Calu3 (cell line): ENCODE measurements around the gene RITA1. TPM values are rescaled to one million over a fixed set of nuclear protein-coding genes. Genes with fewer than 3 reads are reported as not detected.

Source experiments
- Bru-seq: library from RNA; stranded (reverse); fragments of 400-500 nt; gene quantifications from one replicate; lab custom pipeline; 2021; lab: Mats Ljungman, UMichigan
- BruChase-seq, 2 experiments: library from RNA; stranded (reverse); fragments of 400-500 nt; gene quantifications; one replicate each; lab custom pipeline; 2021; lab: Mats Ljungman, UMichigan
- BruUV-seq: library from RNA; stranded (reverse); fragments of 400-500 nt; replicated peaks from 2 replicates; lab custom pipeline; 2021; lab: Mats Ljungman, UMichigan
- CTCF ChIA-PET: fragments of 300-600 bp; sonication (Branson Sonifier 250); formaldehyde crosslinking; loops from one replicate; lab custom pipeline; 2022; ENCODE audit warnings: antibody characterized with exemption; lab: Charles Lee
- DNase-seq: peaks from one replicate; pipeline ENCODE4 v3.0.0; 2022
- H3K27ac Mint-ChIP-seq: one replicate; pipeline ENCODE4 v1.8.0; 2022; ENCODE audit warnings: mixed read lengths; ENCODE audit not compliant: unreplicated experiment
- H3K27me3 Mint-ChIP-seq: one replicate; pipeline ENCODE4 v1.8.0; 2022; ENCODE audit warnings: mixed read lengths; ENCODE audit not compliant: unreplicated experiment
- H3K36me3 Mint-ChIP-seq: one replicate; pipeline ENCODE4 v1.8.0; 2022; ENCODE audit warnings: mild to moderate bottlenecking, moderate library complexity, mixed read lengths; ENCODE audit not compliant: insufficient read depth, unreplicated experiment
- H3K4me1 Mint-ChIP-seq: one replicate; pipeline ENCODE4 v1.8.0; 2022; ENCODE audit warnings: mild to moderate bottlenecking, low read depth, mixed read lengths; ENCODE audit not compliant: unreplicated experiment
- H3K4me3 Mint-ChIP-seq: one replicate; pipeline ENCODE4 v1.8.0; 2022; ENCODE audit warnings: mild to moderate bottlenecking, low read depth, moderate library complexity, mixed read lengths; ENCODE audit not compliant: unreplicated experiment
- H3K9me3 Mint-ChIP-seq: one replicate; pipeline ENCODE4 v1.8.0; 2022; ENCODE audit warnings: low read depth, mixed read lengths; ENCODE audit not compliant: unreplicated experiment
- CTCF ChIP-seq: fragments of 200-600 bp; IDR thresholded peaks from one replicate; pipeline ENCODE4 v1.8.0; 2022; ENCODE audit warnings: antibody characterized with exemption; ENCODE audit not compliant: unreplicated experiment
- intact Hi-C: fragments of 100-400 bp; cut with micrococcal nuclease; formaldehyde crosslinking; loops from one replicate; pipeline ENCODE4 v1.10.0; 2022; ENCODE audit not compliant: unreplicated experiment
- long read RNA-seq: library from polyadenylated mRNA; stranded (forward); transcript quantifications from one replicate; pipeline ENCODE4 v2.0.0, GENCODE V29; 2022
- total RNA-seq: library from RNA; stranded (reverse); gene quantifications from 2 replicates; pipeline ENCODE4 v1.2.3, GENCODE V29; 2022

RITA1 gene
- total RNA-seq (27.4 and 28.4 TPM in 2 replicates), Bru-seq, nascent RNA (percentile 59 among the genes with signal in this experiment), BruChase-seq, experiment 1, labeled RNA remaining after a 6-hour chase (percentile 70 among the genes with signal in this experiment), BruChase-seq, experiment 2, labeled RNA remaining after a 2-hour chase (percentile 71 among the genes with signal in this experiment)
- long read RNA-seq, transcript RITA1-201 (4 exons, 2,053 nt): major isoform, 53 of 73 reads
- long read RNA-seq, transcript RITA1-202 (4 exons, 2,041 nt): minor isoform, 7 of 73 reads
- long read RNA-seq, partial matches to known transcripts: 7 of 73 reads
- long read RNA-seq, other reads (novel, unspliced or antisense): 2 of 73 reads

- Mint-ChIP-seq H3K27me3 (no peaks in the 10 kb centered on the region), H3K36me3 (peaks cover 68% of the 10 kb centered on the region), H3K4me1 (peaks cover 19% of the 10 kb centered on the region), H3K9me3 (no peaks in the 10 kb centered on the region), H3K27ac (peak within 1 kb of the TSS; percentile 95), H3K4me3 (peak within 1 kb of the TSS; percentile 99)
- CTCF ChIA-PET: interaction anchor here (0.5 to 1.1 kb wide), 5 partner anchors 12 to 227 kb away, joined by 3 to 7 read pairs (median 4); partner anchors contain the start of genes OAS2 and TPCN1
- intact Hi-C loops: no loop called here
- DNase-seq: peak; percentile 89
- TF ChIP-seq CTCF: no peak
- BruUV-seq: no TSS peak
These were observed at the start of gene RITA1, which contains the start of gene DDX54 for GRCh38 chr12:113185180-113186032. Gene RITA1 (plus strand): TSS chr12:113185721. CDS start chr12:113186747, 1,026 bp downstream. Gene DDX54 (minus strand): TSS chr12:113185478. CDS start chr12:113185451, 27 bp downstream.

GRCh38 chr12:113136128-113136989 lies 49.2 kb upstream of the RITA1 start:
- CTCF ChIA-PET: interaction anchor here (0.6 to 6.7 kb wide), 5 partner anchors 15 to 225 kb away, joined by 3 to 108 read pairs (median 3); partner anchors contain the start of gene CFAP73
- intact Hi-C loops: loop anchor here (2.0 kb wide), 1 partner anchor 38 kb away; no protein-coding TSS in a partner anchor
- peaks cover 46% of the 10 kb centered on the region for H3K36me3 Mint-ChIP-seq
- no peaks in the 10 kb centered on the region for H3K9me3 Mint-ChIP-seq
- no TSS peak for BruUV-seq
- peak; percentile 69 for DNase-seq
- H3K27me3 Mint-ChIP-seq: no peaks in the 10 kb centered on the region
- H3K4me3 Mint-ChIP-seq: peak overlapping the region; percentile 97
- peak overlapping the region; percentile 96 for H3K27ac Mint-ChIP-seq
- H3K4me1 Mint-ChIP-seq: peaks cover 47% of the 10 kb centered on the region
- no peak for TF ChIP-seq CTCF

- Mint-ChIP-seq H3K27ac (peak overlapping the region; percentile 96), H3K4me1 (peaks cover 45% of the 10 kb centered on the region), H3K4me3 (peak overlapping the region; percentile 97), H3K36me3 (peaks cover 47% of the 10 kb centered on the region), H3K9me3 (no peaks in the 10 kb centered on the region), H3K27me3 (no peaks in the 10 kb centered on the region)
- intact Hi-C loops: loop anchor here (2.0 kb wide), 1 partner anchor 38 kb away; no protein-coding TSS in a partner anchor
- CTCF ChIA-PET: interaction anchor here (0.7 to 6.7 kb wide), 2 partner anchors 15 to 476 kb away, joined by 5 to 108 read pairs; partner anchors contain the start of gene CFAP73
- TF ChIP-seq CTCF: no peak
- DNase-seq: peak; percentile 92
- BruUV-seq: TSS peak; percentile 75
These were observed 48.5 kb upstream of the RITA1 start for GRCh38 chr12:113136990-113137511.
